Neuronal stem cell (in vitro differentiated cells): ENCODE measurements around the gene AHCTF1.

ENCODE experiments used
- DNase-seq: peaks from one replicate; pipeline ENCODE4 v3.0.0-alpha.2; 2013; ENCODE audit warnings: low spot score
- H2AFZ ChIP-seq: one replicate; pipeline ENCODE4 v1.6.1; 2013; ENCODE audit warnings: mild to moderate bottlenecking, low read length, inconsistent platforms
- H2AK5ac ChIP-seq: 2 replicates; pipeline ENCODE4 v1.6.1; 2013; ENCODE audit warnings: low read depth, mild to moderate bottlenecking, inconsistent platforms, low read length, moderate library complexity, mixed read lengths
- H2BK120ac ChIP-seq: 2 replicates; pipeline ENCODE4 v1.6.1; 2013; ENCODE audit warnings: low read depth, mild to moderate bottlenecking, inconsistent platforms, low read length, moderate library complexity, mixed read lengths
- H2BK12ac ChIP-seq: one replicate; pipeline ENCODE4 v1.6.1; 2013; ENCODE audit warnings: low read length, inconsistent platforms
- H2BK15ac ChIP-seq: 2 replicates; pipeline ENCODE4 v1.6.1; 2013; ENCODE audit warnings: mild to moderate bottlenecking, low read length, inconsistent platforms, mixed read lengths
- H2BK5ac ChIP-seq: one replicate; pipeline ENCODE4 v1.6.1; 2013; ENCODE audit warnings: inconsistent platforms, mild to moderate bottlenecking, low read length, moderate library complexity
- H3K14ac ChIP-seq: one replicate; pipeline ENCODE4 v1.6.1; 2013; ENCODE audit warnings: low read length, inconsistent platforms
- H3K18ac ChIP-seq: 2 replicates; pipeline ENCODE4 v1.6.1; 2013; ENCODE audit warnings: low read length, inconsistent platforms
- H3K23ac ChIP-seq: 2 replicates; pipeline ENCODE4 v1.6.1; 2013; ENCODE audit warnings: low read depth, mild to moderate bottlenecking, mixed read lengths, low read length, inconsistent platforms; ENCODE audit not compliant: poor library complexity
- H3K27ac ChIP-seq: replicated peaks from 3 replicates; pipeline ENCODE4 v1.5.1; 2013; ENCODE audit warnings: low read length, inconsistent platforms
- H3K27me3 ChIP-seq, 3 experiments: 2 replicates each; pipeline ENCODE4 v1.6.1; 2013; ENCODE audit warnings: low read length in 3 of 3, mild to moderate bottlenecking in 2 of 3, inconsistent platforms in 1 of 3, low read depth in 1 of 3, mixed read lengths in 1 of 3, moderate library complexity in 1 of 3; ENCODE audit not compliant: control insufficient read depth in 3 of 3, insufficient read depth in 3 of 3
- H3K36me3 ChIP-seq, 2 donors: replicated peaks in 1 of 2; 2 replicates each; pipeline ENCODE4 v1.6.1; 2013; ENCODE audit warnings: low read length in 2 of 2; ENCODE audit not compliant: control insufficient read depth in 2 of 2, insufficient read depth in 2 of 2
- H3K4ac ChIP-seq: 2 replicates; pipeline ENCODE4 v1.6.1; 2013; ENCODE audit warnings: inconsistent platforms, mild to moderate bottlenecking, low read length, moderate library complexity
- H3K4me1 ChIP-seq, 2 donors: 1 replicate in 1 of 2; 2 replicates in 1 of 2; pipeline ENCODE4 v1.6.1; 2013; ENCODE audit warnings: low read length in 2 of 2, low read depth in 1 of 2; ENCODE audit not compliant: control insufficient read depth in 2 of 2, insufficient read depth in 1 of 2
- H3K4me2 ChIP-seq: one replicate; pipeline ENCODE4 v1.6.1; 2013; ENCODE audit warnings: mild to moderate bottlenecking, low read length, inconsistent platforms; ENCODE audit not compliant: insufficient read depth, poor library complexity, severe bottlenecking
- H3K4me3 ChIP-seq, 2 donors: 2 replicates each; pipeline ENCODE4 v1.5.1; 2013; ENCODE audit warnings: low read length in 2 of 2, mild to moderate bottlenecking in 2 of 2, inconsistent platforms in 1 of 2, moderate library complexity in 1 of 2
- H3K79me1 ChIP-seq: one replicate; pipeline ENCODE4 v1.6.1; 2013; ENCODE audit warnings: low read depth, mild to moderate bottlenecking, inconsistent platforms, low read length, moderate library complexity
- H3K9ac ChIP-seq: one replicate; pipeline ENCODE4 v1.6.1; 2013; ENCODE audit warnings: mild to moderate bottlenecking, low read depth, low read length, inconsistent platforms; ENCODE audit not compliant: poor library complexity
- H3K9me3 ChIP-seq, 2 donors: replicated peaks in 1 of 2; 2 replicates each; pipeline versions ENCODE3 to v1.6.1; 2013; ENCODE audit warnings: low read length in 2 of 2, mild to moderate bottlenecking in 2 of 2, inconsistent platforms in 1 of 2, low read depth in 1 of 2, mixed read lengths in 1 of 2, moderate library complexity in 1 of 2; ENCODE audit not compliant: control insufficient read depth in 2 of 2, insufficient read depth in 1 of 2
- H4K8ac ChIP-seq: one replicate; pipeline ENCODE4 v1.6.1; 2013; ENCODE audit warnings: low read depth, mild to moderate bottlenecking, inconsistent platforms, low read length, moderate library complexity
- H4K91ac ChIP-seq: one replicate; pipeline ENCODE4 v1.6.1; 2013; ENCODE audit warnings: low read length, low read depth, mild to moderate bottlenecking, inconsistent platforms; ENCODE audit not compliant: poor library complexity
- WGBS, 2 donors: extraction: QIAGEN DNeasy Blood & Tissue Kit; methylation state at CpG; one replicate each; pipeline ENCODE4 v1.1.7; 2013; ENCODE audit warnings: missing lambda C conversion rate in 2 of 2, mixed read lengths in 1 of 2; ENCODE audit not compliant: insufficient read length in 2 of 2, insufficient replicate concordance in 1 of 2; ENCODE audit errors: extremely low coverage in 2 of 2; 5-methylcytosine and 5-hydroxymethylcytosine counted together

The AHCTF1 gene

DNA sequence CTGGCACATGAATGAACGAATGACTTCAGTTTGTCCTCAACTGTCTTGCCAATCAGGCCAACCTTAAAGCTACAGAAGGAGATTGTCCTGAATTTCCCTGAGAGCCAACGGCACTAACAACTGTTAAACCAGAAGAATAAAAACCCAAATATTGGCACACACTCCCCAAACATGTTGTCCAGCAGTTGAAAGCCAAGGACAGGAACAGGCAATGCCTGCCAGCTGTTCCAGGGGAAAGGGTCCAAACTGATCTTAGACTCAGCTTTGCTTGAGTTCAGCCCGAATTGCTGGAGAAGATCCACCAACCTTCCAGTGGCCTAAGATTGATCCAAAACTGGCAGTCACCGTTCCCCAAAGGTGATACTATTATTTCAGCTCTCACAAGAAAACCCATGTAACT is 22.4 kb upstream of the AHCTF1 start:
- Histone ChIP-seq H2BK120ac (no peak overlapping the region), H3K23ac (no peak overlapping the region), H3K18ac (no peak overlapping the region), H3K27me3 (no peaks in the 10 kb centered on the region), H3K14ac (no peak overlapping the region), H2BK15ac (no peak overlapping the region), H4K91ac (no peak overlapping the region), H4K8ac (no peak overlapping the region), H3K79me1 (no peaks in the 10 kb centered on the region), H3K36me3 (peaks cover 0 to 58% of the 10 kb centered on the region in 2 donors), H2AFZ (no peak overlapping the region), H2BK5ac (no peak overlapping the region), H2BK12ac (no peak overlapping the region), H2AK5ac (no peak overlapping the region), H3K4me2 (no peak overlapping the region), H3K9ac (no peak overlapping the region), H3K27ac (no peak overlapping the region), H3K4me3 (no peak overlapping the region), H3K4me1 (no peaks in the 10 kb centered on the region), H3K4ac (no peak overlapping the region), H3K9me3 (peaks cover 0 to 22% of the 10 kb centered on the region in 2 donors)
- DNase-seq: no peak
- no CpG with 5 or more reads among the region's 4 CpGs for WGBS, 2 donors

DNA sequence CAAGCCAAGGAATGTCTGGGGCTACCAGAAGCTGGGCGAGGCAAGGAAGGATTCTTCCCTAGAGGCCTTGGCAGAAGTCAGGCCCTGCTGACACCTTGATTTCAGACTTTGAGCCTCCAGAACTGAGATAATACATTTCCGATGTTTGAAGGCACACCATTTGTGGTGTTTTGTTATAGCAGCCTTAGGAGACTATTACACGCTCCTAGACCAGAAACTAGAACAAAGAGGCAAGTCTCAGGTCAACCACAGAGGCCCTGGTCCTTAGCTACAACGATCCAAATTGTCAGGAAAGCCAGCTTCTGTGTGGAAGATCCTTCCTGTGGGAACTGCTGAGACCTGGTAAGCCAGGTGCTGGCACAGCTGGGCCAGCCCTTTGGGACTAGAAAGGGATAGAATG is 19.7 kb upstream of the AHCTF1 start:
- Histone ChIP-seq H3K36me3 (peaks cover 0 to 43% of the 10 kb centered on the region in 2 donors), H4K91ac (no peak overlapping the region), H3K79me1 (no peaks in the 10 kb centered on the region), H4K8ac (no peak overlapping the region), H3K27me3 (no peaks in the 10 kb centered on the region), H3K4me2 (no peak overlapping the region), H2BK15ac (no peak overlapping the region), H2AFZ (no peak overlapping the region), H3K4me1 (no peaks in the 10 kb centered on the region), H2BK120ac (no peak overlapping the region), H2BK12ac (no peak overlapping the region), H3K9me3 (peaks cover 0 to 18% of the 10 kb centered on the region in 2 donors), H3K4ac (no peak overlapping the region), H2BK5ac (no peak overlapping the region), H3K14ac (no peak overlapping the region), H3K4me3 (no peak overlapping the region), H3K27ac (no peak overlapping the region), H2AK5ac (no peak overlapping the region), H3K23ac (no peak overlapping the region), H3K18ac (no peak overlapping the region), H3K9ac (no peak overlapping the region)
- DNase-seq: no peak
- WGBS, 2 donors: no CpG with 5 or more reads among the region's 4 CpGs

DNA sequence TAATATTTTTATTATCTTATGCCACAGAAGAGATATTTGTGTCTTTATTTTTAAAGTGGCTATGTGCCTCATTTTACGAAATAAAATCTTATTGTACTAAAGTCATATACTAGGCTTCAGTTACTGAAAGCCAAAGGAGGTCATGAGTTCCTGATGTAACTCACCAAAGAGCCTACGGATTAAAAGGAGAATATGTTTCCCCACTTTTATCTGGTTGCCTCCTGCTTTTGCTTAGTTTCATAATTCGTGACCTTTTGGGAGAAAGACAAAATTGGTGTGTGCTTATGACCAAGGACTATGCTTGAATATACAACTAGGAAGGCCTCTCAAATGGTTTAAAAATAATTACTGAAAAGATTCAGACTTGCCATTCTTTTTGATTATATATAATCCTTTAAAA is 18.2 kb upstream of the AHCTF1 start:
- Histone ChIP-seq H2BK120ac (no peak overlapping the region), H3K9ac (no peak overlapping the region), H3K79me1 (no peaks in the 10 kb centered on the region), H4K91ac (no peak overlapping the region), H3K4ac (no peak overlapping the region), H2AK5ac (no peak overlapping the region), H3K18ac (no peak overlapping the region), H4K8ac (no peak overlapping the region), H3K27ac (no peak overlapping the region), H3K23ac (no peak overlapping the region), H3K14ac (no peak overlapping the region), H3K4me2 (no peak overlapping the region), H3K4me3 (no peak overlapping the region), H2BK15ac (no peak overlapping the region), H2AFZ (no peak overlapping the region), H3K9me3 (peaks cover 0 to 18% of the 10 kb centered on the region in 2 donors), H3K27me3 (no peaks in the 10 kb centered on the region), H2BK12ac (no peak overlapping the region), H2BK5ac (no peak overlapping the region), H3K4me1 (no peaks in the 10 kb centered on the region), H3K36me3 (peaks cover 0 to 43% of the 10 kb centered on the region in 2 donors)
- WGBS, 2 donors: no CpG with 5 or more reads among the region's 3 CpGs
- no peak for DNase-seq

DNA sequence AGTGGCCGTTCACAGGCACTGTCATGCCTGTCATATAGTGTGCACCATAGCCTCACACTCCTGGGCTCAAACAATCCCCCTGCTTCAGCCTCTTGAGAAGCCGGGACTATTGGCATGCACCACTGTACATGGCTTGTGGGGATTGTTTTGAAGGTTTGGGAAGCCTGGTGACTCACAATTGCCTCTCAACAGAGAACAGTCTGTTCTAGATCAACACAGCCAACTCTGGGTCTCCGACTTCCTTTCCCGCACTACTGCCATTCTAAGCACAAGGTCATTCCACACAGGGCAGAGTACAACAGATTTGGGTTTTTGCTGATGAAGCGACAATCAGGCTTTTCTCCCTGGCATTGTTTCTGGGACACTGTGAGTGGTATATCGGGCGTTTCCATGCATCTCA is 15.5 kb upstream of the AHCTF1 start:
- no peak overlapping the region for H2BK120ac ChIP-seq
- no peak overlapping the region for H2BK15ac ChIP-seq
- H3K18ac ChIP-seq: no peak overlapping the region
- no peak overlapping the region for H4K8ac ChIP-seq
- H3K36me3 ChIP-seq: peaks cover 2 to 55% of the 10 kb centered on the region in 2 donors
- DNase-seq: no peak
- H2AFZ ChIP-seq: no peak overlapping the region
- no peak overlapping the region for H2BK12ac ChIP-seq
- H3K4ac ChIP-seq: no peak overlapping the region
- no peak overlapping the region for H3K9ac ChIP-seq
- no peak overlapping the region for H2BK5ac ChIP-seq
- H3K27ac ChIP-seq: no peak overlapping the region
- no peak overlapping the region for H3K23ac ChIP-seq
- H4K91ac ChIP-seq: no peak overlapping the region
- H3K9me3 ChIP-seq: peaks cover 0 to 13% of the 10 kb centered on the region in 2 donors
- no peak overlapping the region for H3K4me3 ChIP-seq
- H3K27me3 ChIP-seq: no peaks in the 10 kb centered on the region
- H3K79me1 ChIP-seq: peaks cover 2% of the 10 kb centered on the region
- H3K4me2 ChIP-seq: no peak overlapping the region
- no peak overlapping the region for H2AK5ac ChIP-seq
- no peaks in the 10 kb centered on the region for H3K4me1 ChIP-seq
- no CpG with 5 or more reads among the region's 7 CpGs for WGBS, 2 donors
- H3K14ac ChIP-seq: no peak overlapping the region
